GM19438 (cell line): ENCODE results near the gene NPPC.
"Not testable (repeated sequence)": the region's sequence is repeated elsewhere in the genome, so short reads cannot be mapped to it uniquely, and the experiment has no call there.

Experiments used
- ATAC-seq: cut with Tn5 transposase; IDR thresholded peaks from one replicate; pipeline ENCODE4 v1.9.1; 2021; ENCODE audit warnings: low read depth; ENCODE audit not compliant: unreplicated experiment

NPPC gene

GRCh38 chr2:231922311-231923009 is 3.7 kb downstream of the NPPC start:
- no peak for ATAC-seq

- no peak for ATAC-seq
Observed at GRCh38 chr2:231920795-231921194, 5.4 kb downstream of the NPPC start.

- no peak for ATAC-seq
Observed at GRCh38 chr2:231920366-231920765, 5.8 kb downstream of the NPPC start.

- no peak for ATAC-seq
Observed at GRCh38 chr2:231919341-231920035, 6.7 kb downstream of the NPPC start.

- no peak for ATAC-seq
Observed at GRCh38 chr2:231918501-231919330, 7.5 kb downstream of the NPPC start.

- ATAC-seq, result no peak
Observed at GRCh38 chr2:231917280-231918066, 8.7 kb downstream of the NPPC start.

- no peak for ATAC-seq
Observed at GRCh38 chr2:231914077-231914690, 12.0 kb downstream of the NPPC start.

GRCh38 chr2:231911381-231911780 is 14.8 kb downstream of the NPPC start:
- ATAC-seq, result no peak

GRCh38 chr2:231910771-231911170 is 15.4 kb downstream of the NPPC start:
- ATAC-seq, result no peak

- ATAC-seq, result not testable (repeated sequence)
Observed at GRCh38 chr2:231910161-231910560, 16.0 kb downstream of the NPPC start.

GRCh38 chr2:231909631-231910030 is 16.6 kb downstream of the NPPC start:
- ATAC-seq, result no peak

- no peak for ATAC-seq
Observed at GRCh38 chr2:231908584-231908983, 17.6 kb downstream of the NPPC start.

GRCh38 chr2:231907765-231908164 is 18.4 kb downstream of the NPPC start:
- no peak for ATAC-seq

GRCh38 chr2:231905026-231905425 is 21.2 kb downstream of the NPPC start:
- ATAC-seq, result no peak

- no peak for ATAC-seq
Observed at GRCh38 chr2:231904161-231904611, 22.0 kb downstream of the NPPC start.

GRCh38 chr2:231902598-231902997 is 23.6 kb downstream of the NPPC start:
- ATAC-seq, result no peak

GRCh38 chr2:231900972-231901371 is 25.2 kb downstream of the NPPC start:
- ATAC-seq, result no peak

GRCh38 chr2:231900486-231900942 is 25.7 kb downstream of the NPPC start:
- ATAC-seq, result no peak

GRCh38 chr2:231894566-231895380 is 31.4 kb downstream of the NPPC start:
- no peak for ATAC-seq
